Stimulated activated CD8-positive, alpha-beta memory T cell treated with anti-CD3 and anti-CD28 coated beads, Interleukin-15, amount 100 ng/mL, for 24 hours (primary cell): Measurements from ENCODE around the gene TMEM131L.
"Not testable (repeated sequence)": the region's sequence is repeated elsewhere in the genome, so short reads cannot be mapped to it uniquely, and the experiment has no call there.

Experiments used
- DNase-seq: peaks from one replicate; pipeline ENCODE4 v3.0.0-alpha.2; 2020; ENCODE audit warnings: low read depth

TMEM131L gene

GRCh38 chr4:153502584-153502983 lies 36.4 kb downstream of the TMEM131L start:
- DNase-seq: no peak

GRCh38 chr4:153506341-153507309 lies 40.5 kb downstream of the TMEM131L start:
- no peak for DNase-seq

GRCh38 chr4:153507310-153508073 lies 41.3 kb downstream of the TMEM131L start:
- DNase-seq: no peak

- not testable (repeated sequence) for DNase-seq
These were observed 43.1 kb downstream of the TMEM131L start for GRCh38 chr4:153509212-153509611.

- DNase-seq: no peak
These were observed 43.6 kb downstream of the TMEM131L start for GRCh38 chr4:153509724-153510123.

GRCh38 chr4:153510252-153511001 lies 44.3 kb downstream of the TMEM131L start:
- DNase-seq: no peak

GRCh38 chr4:153511104-153511503 lies 44.9 kb downstream of the TMEM131L start:
- DNase-seq: no peak

- DNase-seq: no peak
These were observed 46.1 kb downstream of the TMEM131L start for GRCh38 chr4:153512162-153512852.

GRCh38 chr4:153512952-153513500 lies 46.9 kb downstream of the TMEM131L start:
- DNase-seq: no peak

- DNase-seq: no peak
These were observed 47.4 kb downstream of the TMEM131L start for GRCh38 chr4:153513596-153513995.

- no peak for DNase-seq
These were observed 47.9 kb downstream of the TMEM131L start for GRCh38 chr4:153514001-153514526.

- no peak for DNase-seq
These were observed 48.7 kb downstream of the TMEM131L start for GRCh38 chr4:153514688-153515426.

GRCh38 chr4:153517159-153517558 lies 51.0 kb downstream of the TMEM131L start:
- DNase-seq: no peak

- DNase-seq: no peak
These were observed 51.8 kb downstream of the TMEM131L start for GRCh38 chr4:153518001-153518400.

- no peak for DNase-seq
These were observed 52.7 kb downstream of the TMEM131L start for GRCh38 chr4:153518637-153519389.

- no peak for DNase-seq
These were observed 53.5 kb downstream of the TMEM131L start for GRCh38 chr4:153519687-153520086.

- no peak for DNase-seq
These were observed 54.1 kb downstream of the TMEM131L start for GRCh38 chr4:153520227-153520626.

GRCh38 chr4:153520801-153521329 lies 54.7 kb downstream of the TMEM131L start:
- DNase-seq: no peak

GRCh38 chr4:153521478-153521877 lies 55.3 kb downstream of the TMEM131L start:
- no peak for DNase-seq
